NCI-H1694 treated with DMSO at 0.1 percent for 48 hours (cell line): ENCODE results near the gene CNPPD1.
A peak's percentile ranks its signal among the peaks of the same experiment; 100 is the strongest.

Experiments used
- DNase-seq: peaks from one replicate; lab custom pipeline; 2025; lab: John Stamatoyannopoulos, UW

Gene CNPPD1

GRCh38 chr2:219176818-219177551 is at the start of gene CNPPD1:
Gene CNPPD1, minus strand, starts transcription at chr2:219176925. Its CDS starts 97 bp downstream, at chr2:219176828.
- DNase-seq: peak; percentile 64

GRCh38 chr2:219225350-219225749 is 48.6 kb upstream of the CNPPD1 start:
- no peak for DNase-seq

DNA sequence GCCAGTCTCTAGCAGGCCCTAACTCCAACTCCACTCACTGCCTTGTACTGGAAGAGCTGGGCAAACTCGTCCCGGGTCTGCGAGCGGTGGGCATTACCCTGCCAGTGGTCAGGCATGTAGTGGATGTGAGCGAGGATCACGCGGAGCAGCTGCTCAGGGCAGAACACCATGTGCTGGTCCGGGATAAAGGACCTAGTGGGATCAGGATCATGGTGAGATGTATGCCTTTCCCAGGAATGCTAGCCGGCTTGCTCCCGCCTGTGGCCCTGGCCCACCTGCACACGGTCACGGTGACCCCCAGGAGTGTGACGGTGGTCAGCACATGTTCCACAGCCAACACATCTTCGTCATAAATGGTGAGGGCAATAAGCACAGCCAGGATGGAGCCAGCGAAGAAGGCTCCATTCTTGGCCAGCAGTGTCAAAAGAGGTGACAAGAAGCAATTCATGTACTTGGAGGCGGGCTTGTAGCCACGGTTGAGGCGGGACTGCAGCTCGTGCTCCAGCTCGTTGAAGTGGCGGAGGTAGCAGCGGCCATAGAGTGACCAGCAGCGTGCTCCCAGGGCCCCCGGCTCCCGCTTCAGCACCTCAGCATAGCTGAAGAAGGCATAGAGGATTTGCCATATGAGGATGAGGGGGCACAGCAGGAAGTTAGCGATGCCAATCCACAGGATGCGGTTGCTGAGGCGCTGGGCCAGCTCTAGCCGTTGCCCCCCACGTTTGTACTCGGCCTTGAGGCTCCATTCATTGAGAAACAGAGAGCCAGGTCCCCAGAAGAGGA is 47.3 kb upstream of the CNPPD1 start:
- no peak for DNase-seq

- peak; percentile 83 for DNase-seq
Measured at GRCh38 chr2:219221957-219222518, 45.3 kb upstream of the CNPPD1 start.

DNA sequence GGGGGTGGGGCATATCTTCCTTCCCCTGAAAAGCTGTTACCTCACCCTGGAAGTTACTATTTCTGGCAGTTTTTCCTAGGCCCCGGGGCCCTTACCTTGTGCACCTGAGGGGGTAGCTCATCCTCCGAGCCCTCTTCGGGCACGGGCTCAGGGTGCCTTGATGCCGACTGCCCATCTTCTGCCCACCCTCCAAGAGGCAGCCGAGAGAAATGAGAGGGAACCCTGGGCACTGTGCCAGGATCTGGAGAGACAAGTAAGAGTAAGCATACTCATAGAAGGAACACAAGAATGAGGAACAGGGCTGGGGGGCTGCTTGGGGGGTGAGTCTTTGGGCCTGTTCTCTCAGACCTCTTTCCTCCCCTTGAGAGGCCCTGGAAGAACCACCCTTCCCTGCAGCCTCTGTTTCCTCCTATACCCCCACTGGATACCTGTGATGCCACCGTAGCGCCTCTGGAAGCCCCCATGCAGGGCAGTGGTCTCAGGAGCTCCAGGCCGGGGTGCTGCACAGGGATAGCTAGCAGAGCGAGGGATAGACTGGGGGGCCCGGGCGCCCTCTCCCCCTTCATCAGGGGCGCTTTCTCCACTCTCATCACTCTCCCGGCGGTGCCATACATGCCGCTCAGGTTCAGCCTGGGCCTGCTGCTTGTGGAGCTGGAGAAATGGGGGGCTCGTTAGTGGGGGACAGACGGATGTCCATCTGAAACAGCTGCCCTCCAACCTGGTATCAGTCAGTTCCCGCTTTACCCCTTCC is 44.1 kb upstream of the CNPPD1 start:
- DNase-seq: no peak

DNA sequence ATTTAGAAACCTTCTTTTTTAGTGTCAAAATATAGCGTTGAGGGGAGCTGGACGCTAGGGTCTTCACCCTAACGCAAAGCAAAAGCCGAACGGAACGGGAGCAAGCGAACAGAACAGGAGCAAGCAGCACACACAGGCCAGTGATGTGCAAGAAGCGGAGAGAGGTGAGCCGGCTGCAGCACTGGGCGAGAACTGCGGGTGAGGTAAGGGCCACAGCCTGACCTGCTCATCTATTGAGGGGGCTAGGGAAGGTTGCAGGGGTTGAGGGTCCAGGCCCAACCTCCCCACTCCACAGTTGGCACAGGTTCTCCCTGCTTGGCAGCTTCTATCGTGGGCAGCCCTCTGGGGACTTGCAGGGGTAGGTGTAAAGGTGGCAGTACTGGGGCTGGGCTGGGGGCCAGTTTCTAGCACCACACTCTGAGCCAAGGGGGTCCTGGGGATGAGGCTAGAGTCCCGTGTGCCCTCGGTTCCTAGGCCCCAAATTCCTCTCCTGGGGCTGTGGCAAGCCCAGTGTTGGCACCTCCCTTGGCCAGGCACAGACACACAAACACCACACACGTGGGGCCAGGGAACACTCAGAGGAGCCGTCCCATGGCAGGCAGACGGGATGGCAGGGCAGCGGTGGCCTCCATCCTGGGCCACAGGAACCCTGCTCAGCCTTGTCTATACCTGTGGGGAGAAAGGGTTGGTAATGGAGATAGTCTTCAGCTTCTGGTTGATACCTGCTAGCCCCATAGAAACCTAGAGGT is 43.2 kb upstream of the CNPPD1 start:
- DNase-seq: no peak

- peak; percentile 88 for DNase-seq
Measured at GRCh38 chr2:219218732-219219701, 42.3 kb upstream of the CNPPD1 start, which contains the start of gene ABCB6. Gene ABCB6, minus strand, starts transcription at chr2:219218958. Its CDS starts 285 bp downstream, at chr2:219218673.

DNA sequence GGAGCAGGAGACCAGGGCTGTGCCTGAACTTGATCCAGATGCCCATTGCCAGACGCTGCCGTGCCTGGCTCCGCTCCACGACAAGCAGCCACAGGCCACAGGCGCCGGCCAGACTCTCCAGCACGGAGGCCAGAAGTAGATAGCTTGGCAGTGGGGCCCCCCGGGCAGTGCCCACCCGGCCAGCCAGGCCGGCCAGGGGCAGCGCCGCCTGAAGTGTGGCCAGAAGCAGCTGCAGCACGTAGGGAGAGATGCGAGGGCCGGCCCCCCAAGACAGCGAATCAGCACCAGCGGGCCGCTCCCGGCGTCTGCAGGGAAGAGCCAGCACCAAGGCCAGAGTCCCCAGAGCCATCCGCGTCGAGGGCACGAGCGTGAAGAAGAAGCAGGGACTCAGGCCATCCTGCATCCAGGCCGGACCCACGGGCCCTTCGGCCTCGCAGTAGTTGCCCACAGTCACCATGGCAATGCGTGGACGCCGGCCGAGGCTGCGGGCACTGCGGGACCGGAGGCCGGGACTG is 41.5 kb upstream of the CNPPD1 start:
- no peak for DNase-seq

DNA sequence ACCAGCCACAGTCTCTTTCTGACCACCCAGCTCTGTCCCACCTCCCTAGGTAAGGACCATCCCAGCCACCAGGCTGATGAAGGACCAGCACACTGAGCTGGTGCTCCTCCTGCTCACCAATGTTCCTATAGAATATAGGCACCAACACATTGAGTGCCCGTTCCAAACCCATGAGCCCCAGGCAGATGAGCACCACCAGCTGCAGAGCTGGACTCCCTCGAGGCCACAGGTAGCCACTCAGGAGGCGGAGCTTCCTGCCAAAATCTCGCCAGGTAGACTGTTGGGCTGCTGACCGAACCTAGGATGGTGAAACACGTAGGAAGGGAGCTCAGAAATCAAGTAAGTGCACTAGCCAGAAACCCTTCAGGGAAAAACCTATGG is 39.8 kb upstream of the CNPPD1 start:
- no peak for DNase-seq

DNA sequence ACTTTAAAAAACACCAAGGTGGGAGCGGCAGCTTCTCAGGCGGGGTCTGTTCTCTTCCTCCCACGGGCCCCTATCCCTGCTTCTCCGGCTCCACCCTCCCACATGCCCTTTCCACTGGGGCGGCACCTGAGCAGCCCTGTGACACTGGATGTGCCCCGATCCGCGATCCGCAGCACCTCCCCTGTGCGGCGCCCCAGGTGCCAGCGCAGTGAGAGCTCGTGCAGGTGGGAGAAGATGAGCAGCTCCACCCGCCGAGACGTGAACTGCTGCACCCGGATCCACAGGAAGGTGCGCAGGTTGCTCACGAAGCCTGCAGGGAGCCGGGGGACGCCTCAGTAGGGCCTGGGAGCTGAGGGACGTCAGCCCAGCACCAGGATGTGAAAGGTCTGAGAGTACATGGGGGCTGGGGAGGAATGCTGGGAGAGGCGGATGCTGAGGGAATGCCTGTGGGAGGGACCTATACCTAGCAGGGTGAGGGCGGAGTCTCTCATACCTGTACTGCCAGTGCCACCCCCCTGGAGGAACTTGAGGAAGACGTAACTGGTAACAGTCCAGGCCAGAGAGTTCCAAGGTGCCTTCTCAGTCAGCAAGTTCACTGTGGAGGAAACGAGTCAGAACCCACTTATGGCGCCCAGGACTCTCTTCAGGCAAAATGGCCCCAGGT is 39.3 kb upstream of the CNPPD1 start:
- DNase-seq: no peak

- DNase-seq: no peak
Measured at GRCh38 chr2:219214786-219215185, 38.1 kb upstream of the CNPPD1 start.

GRCh38 chr2:219214141-219214540 is 37.4 kb upstream of the CNPPD1 start:
- no peak for DNase-seq

- DNase-seq: no peak
Measured at GRCh38 chr2:219213486-219214071, 36.9 kb upstream of the CNPPD1 start.

GRCh38 chr2:219213026-219213415 is 36.3 kb upstream of the CNPPD1 start:
- DNase-seq: no peak

GRCh38 chr2:219210886-219211362 is 34.2 kb upstream of the CNPPD1 start:
- no peak for DNase-seq

GRCh38 chr2:219210196-219210885 is 33.6 kb upstream of the CNPPD1 start:
- DNase-seq: no peak

- DNase-seq: no peak
Measured at GRCh38 chr2:219209236-219210195, 32.8 kb upstream of the CNPPD1 start.
